ENCODE results near the gene NUCKS1.

GRCh38 chr1:205772607-205773032 lies 22.6 kb upstream of the NUCKS1 start:
- TF ChIP-seq CTCF (IDR thresholded peaks at IDR 0.05; ENCODE audit: insufficient read depth, low read length, poor library complexity, severe bottlenecking) (no peak), EZH2phosphoT487 (conservative IDR thresholded peaks at IDR 0.05; ENCODE audit: low read length) (no peak)
